HG03354 (cell line): ENCODE data around the gene LEMD1.
"Not testable (repeated sequence)": the region's sequence is repeated elsewhere in the genome, so short reads cannot be mapped to it uniquely, and the experiment has no call there.

Experiments used
- ATAC-seq: cut with Tn5 transposase; IDR thresholded peaks from one replicate; pipeline ENCODE4 v1.9.1; 2021; ENCODE audit warnings: mild to moderate bottlenecking; ENCODE audit not compliant: unreplicated experiment, poor library complexity, severe bottlenecking

LEMD1 gene

DNA sequence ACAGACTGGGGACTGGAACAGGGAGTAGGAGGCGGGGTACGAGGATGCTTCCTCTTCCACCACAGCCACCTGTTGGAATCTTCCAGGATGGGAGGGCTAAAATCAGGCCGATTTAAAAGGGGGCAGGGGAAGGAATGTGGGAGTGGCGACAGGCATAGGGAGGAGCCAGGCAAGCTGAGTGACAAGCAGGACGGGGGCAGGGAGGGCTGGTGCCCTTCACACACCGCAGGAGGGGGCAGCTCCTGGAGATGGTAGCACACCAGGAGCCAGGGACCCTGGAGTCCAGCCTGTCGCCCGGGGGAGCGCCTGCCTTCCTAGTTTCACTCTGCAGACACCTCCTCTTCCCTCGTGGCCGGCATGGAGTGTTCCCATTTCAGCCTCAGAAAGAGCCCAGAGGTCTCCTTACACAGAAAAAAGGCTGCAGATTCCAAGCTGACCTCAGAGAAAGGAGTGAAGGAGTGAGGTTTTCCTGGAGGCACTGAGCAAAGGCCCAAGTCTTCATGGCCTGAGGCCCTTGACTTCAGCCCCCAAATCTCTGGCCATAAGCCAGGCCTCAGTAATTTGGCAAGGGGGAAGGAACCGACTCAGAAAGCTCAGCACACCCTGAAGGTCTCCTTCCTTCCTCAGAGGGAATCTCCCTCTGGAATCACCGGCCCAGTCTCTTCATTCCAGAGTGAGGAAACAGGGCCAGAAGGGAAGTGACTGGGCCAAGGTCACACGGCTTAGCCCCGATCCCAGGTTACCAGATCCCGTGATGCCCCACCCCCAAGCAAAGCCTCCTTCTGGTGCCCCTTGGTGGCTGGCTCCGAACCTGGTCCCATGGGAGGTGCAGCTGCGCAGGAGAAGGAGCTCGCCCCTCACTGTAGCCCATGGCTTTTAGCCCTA is 25.8 kb upstream of the LEMD1 start:
- no peak for ATAC-seq

DNA sequence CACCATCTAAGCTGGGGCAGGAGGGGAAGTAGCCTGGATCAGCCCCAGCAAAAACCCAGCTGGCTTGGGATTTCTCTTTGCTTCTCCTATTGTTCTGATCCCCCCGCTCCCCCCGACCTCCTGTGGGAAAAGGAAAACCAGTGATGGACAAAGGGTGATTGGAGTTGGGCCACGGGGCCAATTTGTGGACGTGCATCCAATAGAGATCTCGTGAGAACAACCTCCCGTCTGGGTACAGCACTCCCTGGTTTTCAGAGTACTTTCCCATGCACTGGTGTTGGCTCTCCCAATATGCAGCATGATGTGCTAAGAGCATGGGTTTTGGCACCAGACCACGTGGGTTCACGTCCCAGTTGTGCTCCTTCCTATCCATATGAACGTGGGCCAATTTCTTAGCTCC is 25.0 kb upstream of the LEMD1 start:
- no peak for ATAC-seq

DNA sequence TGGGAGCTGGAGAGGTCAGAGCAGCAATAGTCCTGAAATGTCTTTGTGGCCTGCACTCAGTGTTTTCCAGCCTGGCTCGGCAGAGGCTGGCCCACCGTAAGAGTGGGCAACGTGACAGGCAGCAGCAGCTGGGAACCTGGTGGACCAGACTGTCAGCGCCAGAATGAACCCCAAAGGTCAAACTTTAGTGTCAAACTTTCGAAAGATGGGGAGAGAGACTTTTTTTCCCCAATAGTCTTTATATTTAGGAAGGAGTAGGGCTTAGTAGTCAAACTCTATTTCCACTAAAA is 23.7 kb upstream of the LEMD1 start:
- no peak for ATAC-seq

DNA sequence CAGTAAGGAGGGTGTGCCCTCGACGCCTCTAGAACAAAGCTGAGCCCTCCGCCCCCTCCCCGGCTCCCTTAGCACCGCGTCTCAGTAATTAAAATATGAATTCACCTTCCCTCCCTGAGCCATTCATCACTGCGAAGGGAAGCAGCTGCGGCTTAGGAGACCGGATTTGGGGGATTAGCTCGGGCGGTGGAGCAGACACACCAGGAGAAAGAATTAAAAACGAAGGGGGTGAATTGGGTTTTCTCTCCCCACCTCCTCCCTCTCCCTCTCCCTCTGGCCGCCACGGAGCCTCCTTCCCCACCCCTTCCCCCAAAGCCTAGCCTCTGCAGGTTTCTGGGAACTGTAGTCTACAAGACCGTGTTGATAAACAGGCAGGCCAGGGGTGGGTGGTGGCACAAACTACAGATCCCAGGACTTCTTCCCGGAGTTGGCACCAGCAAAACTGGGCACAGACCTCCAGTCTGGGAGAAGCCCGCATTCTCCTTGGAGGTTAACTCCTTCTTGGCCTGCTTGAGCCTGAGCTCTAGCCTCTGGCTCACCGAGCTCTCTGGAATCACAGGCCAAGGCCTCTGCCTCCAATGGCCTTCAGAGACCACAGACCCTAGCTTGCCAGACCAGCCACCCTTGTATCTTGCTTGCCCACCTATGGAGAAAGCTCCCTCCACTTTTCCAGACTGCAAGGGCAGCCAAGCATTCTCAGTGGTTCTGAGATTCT is 23.2 kb upstream of the LEMD1 start:
- ATAC-seq = no peak

DNA sequence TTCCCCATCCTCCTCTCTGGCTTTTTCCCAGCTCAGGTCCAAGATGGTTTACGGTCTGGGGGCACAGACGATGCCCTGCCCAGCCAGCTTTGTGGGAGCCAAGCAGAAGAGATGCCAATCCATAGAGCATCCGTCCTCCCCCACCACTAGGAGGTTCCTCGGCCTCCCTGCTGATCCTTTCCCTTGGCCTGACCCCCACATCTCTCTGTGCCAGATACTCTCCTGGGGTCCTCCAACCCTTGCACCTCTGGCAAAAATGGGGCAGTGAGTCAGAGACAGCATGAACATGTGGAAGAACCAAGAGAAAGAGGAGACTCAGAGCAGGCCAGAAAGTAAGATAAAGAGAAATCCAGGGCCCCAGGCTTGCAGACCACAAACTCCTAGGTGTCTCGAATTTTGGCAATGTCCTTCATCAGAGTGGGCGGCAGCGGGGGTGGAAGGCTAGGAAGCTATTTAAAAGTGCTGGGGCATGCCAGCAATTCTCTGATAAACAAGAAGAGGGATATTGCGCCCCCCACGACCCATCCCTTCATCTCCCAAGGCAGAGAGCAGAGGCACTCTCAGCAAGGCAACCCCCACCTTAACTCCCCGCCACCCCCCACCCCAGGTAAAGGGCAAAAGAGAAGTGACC is 22.6 kb upstream of the LEMD1 start:
- ATAC-seq = no peak

DNA sequence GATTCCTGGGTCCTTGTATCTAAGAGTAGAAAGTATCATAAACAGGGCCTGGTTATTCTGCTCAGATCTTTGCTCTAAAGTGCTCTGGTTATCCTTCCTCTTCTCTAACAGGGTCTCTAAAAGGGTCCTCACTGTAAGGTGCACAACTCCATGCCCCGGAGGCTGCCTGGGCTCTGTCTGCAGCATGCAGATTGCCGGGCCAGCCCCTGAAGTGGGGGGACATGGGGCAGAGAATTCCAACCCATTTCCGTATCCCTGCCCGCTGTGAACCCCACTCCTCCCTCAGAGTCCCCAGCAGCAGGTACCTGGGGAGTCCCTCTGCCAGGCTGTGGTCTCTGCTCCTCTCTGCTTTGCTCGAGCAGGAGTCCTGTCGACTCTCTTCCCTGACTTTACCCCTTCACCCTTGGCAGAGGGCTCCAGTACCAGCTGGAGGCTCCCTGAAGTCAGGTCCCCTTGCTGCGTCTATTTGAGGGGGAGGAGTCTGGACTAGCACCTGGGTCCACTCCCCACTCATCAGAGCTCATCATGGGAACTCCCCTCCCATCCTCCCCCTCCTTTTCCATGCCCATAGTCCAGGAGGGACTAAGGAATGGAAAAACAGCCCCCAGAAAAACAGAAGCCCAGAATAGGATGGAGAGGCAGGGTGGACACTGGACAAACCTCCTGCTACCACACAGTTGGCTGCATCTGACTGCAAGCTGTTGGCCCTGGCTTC is 21.9 kb upstream of the LEMD1 start:
- no peak for ATAC-seq

DNA sequence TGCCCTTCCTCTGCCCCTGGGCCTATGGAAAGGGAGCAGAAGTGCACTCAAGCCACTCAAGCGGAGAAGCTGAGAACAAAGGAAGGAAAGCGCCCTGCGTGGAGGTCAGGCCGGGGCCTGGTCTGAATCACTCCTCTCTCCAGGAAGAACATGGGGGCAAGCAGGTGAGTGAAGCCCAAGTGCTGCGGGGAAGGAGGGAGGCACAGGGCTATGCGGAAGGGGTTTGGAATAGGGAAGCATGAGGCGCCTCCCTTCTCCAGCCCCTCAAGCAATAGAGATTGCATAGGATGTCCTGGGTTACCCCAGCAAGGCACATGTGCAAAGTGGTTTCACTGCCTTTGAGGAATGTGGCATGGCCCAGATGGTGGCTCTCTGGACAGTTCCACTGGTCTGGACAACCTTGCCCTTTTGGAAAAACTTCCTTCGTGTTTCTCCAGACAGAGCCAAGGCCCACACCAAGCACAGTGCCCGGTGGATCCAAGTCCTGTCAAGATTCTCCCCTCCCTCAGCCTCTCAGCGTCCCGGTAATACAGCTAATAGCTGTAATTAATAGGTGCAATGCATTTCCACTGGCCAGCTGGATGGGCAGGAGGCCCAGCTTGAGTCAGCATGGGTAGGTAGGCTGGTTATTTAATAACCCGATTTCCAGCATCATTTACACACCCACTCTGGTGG is 20.3 kb upstream of the LEMD1 start:
- no peak for ATAC-seq

DNA sequence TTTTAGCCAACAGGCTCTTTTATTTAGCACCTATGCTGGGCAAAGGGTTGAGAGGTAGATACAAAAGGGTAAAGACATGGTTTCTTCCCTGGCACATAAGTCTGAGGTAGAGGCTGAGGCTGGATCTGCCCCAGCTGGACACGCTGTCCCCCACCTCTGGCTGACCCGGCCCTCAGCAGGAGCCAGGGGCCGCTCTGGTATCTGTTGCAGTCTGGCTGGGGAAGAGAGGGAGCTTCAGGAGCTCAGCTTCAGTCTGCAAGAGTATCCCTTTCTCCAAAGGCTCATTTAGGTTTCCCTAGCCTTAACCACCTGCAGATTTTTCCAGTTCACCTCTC is 19.8 kb upstream of the LEMD1 start:
- ATAC-seq = no peak

DNA sequence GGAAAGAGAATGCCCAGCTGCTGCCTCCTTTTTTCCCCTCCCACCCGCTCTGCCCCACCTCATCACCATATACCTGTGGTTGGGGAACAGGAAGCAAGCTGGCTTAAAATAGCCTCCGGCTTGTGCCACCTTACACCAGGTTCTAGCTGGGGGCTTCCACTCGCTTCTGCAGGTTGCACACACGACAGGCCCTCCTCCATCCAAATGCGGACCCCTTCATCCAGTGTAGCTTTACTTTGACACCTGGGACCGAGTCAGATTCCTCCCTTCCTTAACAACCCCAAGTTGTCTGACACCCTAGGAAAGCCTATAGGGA is 19.4 kb upstream of the LEMD1 start:
- no peak for ATAC-seq

DNA sequence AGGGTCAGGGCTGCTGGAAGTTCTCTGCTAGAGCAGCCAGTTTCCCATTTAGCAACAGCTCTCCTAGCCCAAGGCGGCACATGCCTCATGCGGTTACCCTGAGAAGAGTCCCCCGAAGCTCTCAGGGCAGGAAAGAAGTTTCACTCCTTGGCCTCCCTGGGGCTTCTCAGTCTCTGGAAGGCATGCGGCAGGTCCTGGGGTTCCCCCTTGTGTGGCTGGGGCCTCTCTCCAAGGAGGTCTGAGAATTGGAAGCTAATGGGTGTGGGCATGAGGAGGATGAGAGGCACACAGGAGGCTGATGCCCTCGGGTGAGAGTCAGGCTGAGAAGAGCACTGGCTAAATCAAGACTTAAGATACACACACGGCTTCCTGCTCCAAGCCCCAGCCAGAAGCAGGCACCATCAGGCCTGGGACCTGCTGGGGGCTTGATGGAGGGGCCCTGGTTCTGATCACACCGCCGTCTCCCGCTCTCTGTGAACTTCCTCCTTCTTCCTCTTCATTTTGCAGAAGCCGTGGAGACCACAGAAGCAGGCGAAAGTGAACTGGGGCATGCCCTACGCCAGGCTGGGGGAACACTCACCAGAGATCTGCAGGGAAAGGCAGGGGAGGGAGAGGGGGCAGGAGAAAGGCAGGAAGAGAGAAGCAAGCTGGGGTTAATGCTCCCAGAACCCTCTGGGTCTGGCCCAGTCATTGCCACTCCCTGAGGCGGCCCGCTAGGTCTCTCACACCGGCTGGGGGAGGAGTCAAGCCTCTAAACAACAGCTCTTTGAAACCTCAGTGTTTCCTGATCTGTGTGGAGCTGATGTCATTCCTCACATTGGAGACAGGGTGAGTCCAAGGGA is 18.8 kb upstream of the LEMD1 start:
- no peak for ATAC-seq

DNA sequence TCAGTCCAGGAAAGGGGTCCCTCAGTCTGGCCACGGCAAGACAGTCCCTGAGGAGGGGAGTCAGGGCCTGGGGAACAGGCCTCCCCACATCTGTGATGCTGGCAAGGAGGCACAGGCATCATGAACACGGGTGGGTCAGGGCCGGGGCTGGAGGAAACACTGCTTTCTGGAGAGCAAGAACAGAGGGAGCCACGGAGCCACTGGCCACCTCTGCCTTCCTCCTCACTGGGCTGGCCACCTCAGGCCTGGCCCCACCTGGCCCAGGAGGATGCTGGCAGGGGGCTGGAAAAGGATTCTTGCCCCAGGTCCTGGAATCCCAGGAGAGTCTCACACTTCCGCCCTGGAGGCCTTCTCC is 18.2 kb upstream of the LEMD1 start:
- no peak for ATAC-seq

DNA sequence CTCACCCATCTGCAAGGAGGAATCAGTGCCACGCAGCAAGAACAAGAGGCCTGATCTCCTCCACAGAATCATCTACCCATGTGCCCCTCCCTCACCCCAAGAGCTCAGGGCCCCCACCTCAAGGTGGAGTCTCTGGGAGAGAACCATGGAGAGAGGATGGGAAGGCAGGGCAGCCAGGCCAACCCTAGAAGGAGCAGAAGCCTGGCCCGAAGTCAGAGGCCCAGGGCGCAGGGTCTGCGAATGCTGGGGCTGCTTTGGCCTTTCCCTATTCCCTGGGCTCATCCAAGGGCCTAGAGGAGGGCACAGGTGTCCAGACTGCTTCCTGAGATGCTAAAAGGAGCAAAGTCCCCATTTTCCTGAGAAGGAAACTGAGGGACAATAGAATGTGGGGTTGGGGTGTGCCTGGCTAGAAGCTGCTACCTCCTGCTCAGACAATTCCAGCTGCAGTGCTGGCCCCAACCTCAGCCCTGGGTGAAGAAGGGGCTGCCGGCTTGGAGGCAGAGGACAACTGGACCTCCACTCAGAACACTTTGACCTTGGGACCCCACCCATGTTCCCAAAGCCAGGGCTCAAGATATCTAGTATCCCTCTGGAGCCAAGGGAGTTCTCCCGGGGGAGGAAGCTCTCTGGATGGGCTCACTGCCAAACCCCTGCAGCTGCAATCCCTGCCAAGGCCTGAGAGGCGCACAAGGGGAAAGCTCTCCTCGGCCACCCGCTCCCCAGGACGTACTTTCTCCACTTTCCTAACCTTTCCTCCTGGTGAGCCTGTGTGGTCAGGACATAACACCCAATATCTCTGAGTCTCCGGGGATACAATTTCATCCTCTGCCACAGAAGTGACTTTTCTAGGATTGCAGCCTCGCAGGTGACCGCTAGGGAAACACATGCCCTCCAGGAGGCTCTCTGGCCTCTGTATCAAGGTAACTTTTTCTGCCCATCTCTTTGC is 16.6 kb upstream of the LEMD1 start:
- no peak for ATAC-seq

DNA sequence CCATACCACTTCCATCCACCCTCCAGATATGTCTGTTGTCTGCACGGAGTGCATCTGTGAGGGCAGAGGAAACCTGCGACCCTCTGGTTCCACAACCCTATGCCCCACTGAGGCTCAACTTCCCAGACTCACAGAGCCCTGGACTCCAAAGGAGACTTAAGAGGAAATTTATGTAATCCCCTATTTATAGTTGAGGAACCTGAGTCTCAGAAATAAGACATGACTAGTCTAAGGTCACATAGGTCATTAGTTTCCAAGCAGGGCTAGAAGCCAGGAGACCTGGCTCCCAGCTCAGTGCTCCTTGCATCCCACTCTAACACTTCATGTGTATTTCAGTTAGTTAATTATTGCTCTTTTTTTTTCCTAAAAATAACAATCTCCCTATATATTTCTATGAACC is 15.7 kb upstream of the LEMD1 start:
- no peak for ATAC-seq

DNA sequence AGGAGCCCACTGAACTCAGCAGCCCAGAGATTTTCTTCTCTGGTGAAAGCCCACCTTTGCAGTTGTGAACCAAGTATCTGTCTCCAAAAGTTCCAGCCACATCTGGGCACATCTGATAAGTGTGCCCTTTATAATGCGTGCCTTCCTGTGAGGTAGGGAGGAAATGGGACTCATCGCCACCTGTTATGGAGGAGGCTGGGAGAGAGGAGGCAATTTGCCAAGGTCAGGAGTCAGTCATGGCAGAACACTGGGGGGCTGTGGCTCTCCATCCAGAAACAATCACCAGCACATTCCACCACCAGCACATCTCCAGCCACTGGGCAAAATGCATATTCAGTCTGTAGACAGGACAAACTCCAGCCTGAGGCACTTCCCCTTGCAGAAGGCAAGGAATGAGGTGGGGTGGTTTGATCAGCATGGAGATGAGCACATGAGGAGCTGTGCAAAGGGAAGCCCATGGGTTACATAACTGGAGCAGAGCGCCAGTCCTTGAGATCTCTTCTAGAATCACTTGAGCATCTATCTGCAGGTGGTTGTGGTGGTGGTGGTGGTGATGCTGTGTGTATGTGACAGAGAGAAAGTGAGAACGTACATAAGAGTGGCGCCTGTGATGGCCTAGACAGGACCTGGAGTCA is 15.0 kb upstream of the LEMD1 start:
- no peak for ATAC-seq

DNA sequence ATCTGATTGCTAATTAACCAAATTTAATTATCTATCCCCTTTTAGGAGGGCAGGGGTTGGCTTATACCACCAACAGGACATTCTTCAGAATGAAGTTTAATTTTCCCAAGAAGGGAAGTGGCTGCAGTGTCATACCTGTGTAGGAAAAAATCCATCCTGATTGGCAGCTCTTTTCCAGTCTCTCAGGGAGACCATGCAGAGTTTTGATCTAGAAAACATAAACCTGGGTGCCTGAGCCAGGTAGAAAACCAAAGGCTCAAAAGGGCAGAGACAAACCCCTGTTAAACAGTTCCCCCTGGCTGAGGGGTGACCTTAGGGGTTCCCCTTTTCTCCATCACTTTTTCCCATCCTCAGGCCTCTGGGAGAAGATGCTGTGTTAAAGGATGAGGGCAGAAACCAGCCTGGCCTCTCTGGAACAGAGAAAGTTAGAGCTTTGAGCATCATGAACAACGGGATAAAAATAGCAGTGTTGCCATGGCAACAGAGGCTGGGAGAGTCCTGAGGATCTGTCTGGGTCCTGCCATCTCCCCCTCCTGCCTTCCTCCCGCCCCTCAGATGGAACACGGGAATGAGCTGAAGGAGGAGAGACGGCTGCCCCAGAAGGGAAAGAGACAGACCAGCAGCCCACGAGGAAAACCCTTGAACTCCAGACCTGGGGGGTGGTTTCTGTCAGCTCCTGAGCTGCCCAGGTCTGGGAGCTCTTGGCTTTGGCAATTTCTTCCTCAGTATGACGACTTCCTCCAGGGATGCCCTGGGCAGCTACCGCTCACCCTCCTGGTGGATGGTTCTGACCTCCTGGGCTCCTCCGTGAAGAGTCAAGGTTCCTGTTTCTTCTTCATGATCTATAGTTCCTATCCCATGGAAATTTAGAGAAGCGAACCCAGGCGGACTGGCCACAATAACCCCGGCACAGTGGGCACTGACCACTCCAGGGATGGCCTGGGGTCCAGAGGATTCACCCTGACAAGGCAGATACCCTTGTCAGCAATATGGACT is 14.0 kb upstream of the LEMD1 start:
- ATAC-seq = no peak

DNA sequence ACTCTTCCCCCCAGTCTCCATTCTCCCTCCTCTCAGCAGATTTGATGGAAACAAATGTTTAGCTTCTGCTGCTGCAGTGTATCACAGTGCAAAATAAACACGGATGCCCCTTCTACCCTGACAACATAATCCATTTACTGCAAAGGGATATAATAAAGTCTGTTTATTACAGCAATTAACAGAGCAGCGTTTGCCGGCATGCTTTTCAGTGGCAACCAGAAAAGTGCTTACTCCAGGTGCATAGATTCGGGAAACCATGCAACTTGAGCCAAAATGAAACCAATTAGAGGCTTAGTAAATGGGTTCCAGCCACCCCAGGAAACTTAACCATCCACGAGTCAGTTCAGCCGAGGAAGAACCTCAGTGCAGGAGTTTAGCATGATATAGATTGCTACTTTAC is 12.9 kb upstream of the LEMD1 start:
- ATAC-seq = no peak

DNA sequence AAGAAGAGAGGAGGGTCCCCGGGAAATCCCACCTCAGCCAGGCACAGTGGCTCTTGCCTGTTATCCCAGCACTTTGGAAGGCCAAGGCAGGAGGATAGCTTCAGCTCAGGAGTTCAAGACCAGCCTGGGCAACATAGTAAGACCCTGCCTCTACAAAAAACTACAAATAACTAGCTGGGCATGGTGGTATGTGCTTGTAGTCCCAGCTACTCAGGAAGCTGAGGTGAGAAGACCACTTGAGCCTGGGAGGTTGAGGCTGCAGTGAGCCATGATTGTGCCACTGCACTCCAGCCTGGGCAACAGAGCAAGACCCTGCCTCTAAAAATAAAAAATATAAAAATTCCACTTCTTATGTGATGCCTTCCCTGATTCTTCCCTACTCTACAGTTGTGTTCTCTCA is 10.8 kb upstream of the LEMD1 start:
- not testable (repeated sequence) for ATAC-seq
